PC-3 (cell line): ENCODE data around the gene SLC32A1. TPM values are rescaled to one million over a fixed set of nuclear protein-coding genes. Genes with fewer than 3 reads are reported as not detected.

Experiments used
- ATAC-seq: fragments of 200-7000 bp; cut with Tn5 transposase; 2 replicates; pipeline ENCODE4 v1.9.1; 2020; ENCODE audit warnings: mild to moderate bottlenecking, moderate library complexity
- BruUV-seq: library from RNA; stranded (reverse); fragments of 400-500 nt; replicated peaks from 2 replicates; lab custom pipeline; 2021; lab: Mats Ljungman, UMichigan
- CTCF ChIA-PET: fragments of 300-600 bp; sonication (Branson Sonifier 250); formaldehyde crosslinking; loops from one replicate; lab custom pipeline; 2022; ENCODE audit warnings: antibody characterized with exemption; lab: Charles Lee
- POLR2A ChIA-PET: fragments of 300-600 bp; sonication (Branson Sonifier 250); formaldehyde crosslinking; loops from one replicate; lab custom pipeline; 2022; ENCODE audit warnings: antibody characterized with exemption; ENCODE audit not compliant: unreplicated experiment; lab: Charles Lee
- DNase-seq: peaks from one replicate; pipeline ENCODE4 v3.0.0-alpha.2; 2015
- H2AFZ ChIP-seq: fragments of 300-600 bp; sonication (generic); 2 replicates; pipeline ENCODE4 v1.6.0; 2016; ENCODE audit warnings: antibody characterized with exemption, low read length
- H3F3A ChIP-seq: fragments of 300-600 bp; sonication (generic); one replicate; pipeline ENCODE4 v1.6.0; 2017; ENCODE audit warnings: antibody characterized with exemption, low read length, control low read depth, mild to moderate bottlenecking; ENCODE audit not compliant: unreplicated experiment
- H3K27ac ChIP-seq: fragments of 300-600 bp; sonication (generic); 2 replicates; pipeline ENCODE4 v1.5.1; 2016; ENCODE audit warnings: mild to moderate bottlenecking, low read length
- H3K27me3 ChIP-seq: fragments of 300-600 bp; sonication (generic); 2 replicates; pipeline ENCODE4 v1.6.1; 2016; ENCODE audit warnings: low read length, mixed read lengths
- H3K36me3 ChIP-seq: fragments of 300-600 bp; sonication (generic); 2 replicates; pipeline ENCODE4 v1.6.1; 2016; ENCODE audit warnings: low read depth, mixed run types, low read length, mixed read lengths
- H3K4me1 ChIP-seq: fragments of 300-600 bp; sonication (generic); 2 replicates; pipeline ENCODE4 v1.5.1; 2016; ENCODE audit warnings: low read length; ENCODE audit not compliant: insufficient read depth
- H3K4me2 ChIP-seq: fragments of 300-600 bp; sonication (generic); 2 replicates; pipeline ENCODE4 v1.6.0; 2016; ENCODE audit warnings: low read length
- H3K4me3 ChIP-seq: fragments of 300-600 bp; sonication (generic); 2 replicates; pipeline ENCODE4 v1.5.1; 2016; ENCODE audit warnings: mild to moderate bottlenecking, low read length, mixed read lengths
- H3K79me2 ChIP-seq: fragments of 300-600 bp; sonication (generic); 2 replicates; pipeline ENCODE4 v1.6.1; 2017; ENCODE audit warnings: low read length, mixed read lengths
- H3K9ac ChIP-seq: fragments of 300-600 bp; sonication (generic); 2 replicates; pipeline ENCODE4 v1.6.0; 2016; ENCODE audit warnings: mild to moderate bottlenecking, low read length
- H3K9me2 ChIP-seq: fragments of 300-600 bp; sonication (generic); replicated peaks from 2 replicates; pipeline ENCODE4 v1.6.1; 2016; ENCODE audit warnings: mixed run types, low read length, mixed read lengths
- H3K9me3 ChIP-seq: fragments of 300-600 bp; sonication (generic); 2 replicates; pipeline ENCODE4 v1.6.1; 2016; ENCODE audit warnings: low read length, mixed read lengths
- H4K20me1 ChIP-seq: fragments of 300-600 bp; sonication (generic); 2 replicates; pipeline ENCODE4 v1.6.1; 2016; ENCODE audit warnings: low read length, mixed read lengths
- EZH2 ChIP-seq: fragments of 300-600 bp; sonication (generic); IDR thresholded peaks from one replicate; pipeline ENCODE4 v1.6.1; 2017; ENCODE audit warnings: antibody characterized with exemption, mild to moderate bottlenecking, low read length; ENCODE audit not compliant: unreplicated experiment
- EZH2phosphoT487 ChIP-seq: fragments of 300-600 bp; sonication (generic); IDR thresholded peaks from 2 replicates; pipeline ENCODE4 v1.6.1; 2018; ENCODE audit warnings: mild to moderate bottlenecking, antibody characterized with exemption, low read length, borderline replicate concordance
- intact Hi-C: fragments of 100-400 bp; cut with micrococcal nuclease; formaldehyde crosslinking; loops from 2 replicates; pipeline ENCODE4 v1.9.0; 2023
- total RNA-seq: library from RNA; depleted of rRNA; stranded (reverse); fragments of >200 nt; gene quantifications from 2 replicates; pipeline ENCODE4 v1.2.3, GENCODE V29; 2014
- TF ChIP-seq, protein P1 (sequence below): fragments of 300-600 bp; sonication (generic); conservative IDR thresholded peaks from 2 replicates; pipeline ENCODE4 v1.5.1; 2017; ENCODE audit warnings: antibody characterized with exemption, low read depth, mild to moderate bottlenecking, low read length

Gene SLC32A1
- total RNA-seq, 1 experiment from 2014 or later: not detected

- intact Hi-C loops: no loop called here
- DNase-seq: no peak
- H3K4me3 ChIP-seq: no peak overlapping the region
Measured at GRCh38 chr20:38755324-38755910, 31.1 kb downstream of the SLC32A1 start.

GRCh38 chr20:38757145-38757775 lies 33.0 kb downstream of the SLC32A1 start:
- no peaks in the 10 kb centered on the region for H3F3A ChIP-seq
- H2AFZ ChIP-seq: no peak overlapping the region
- intact Hi-C loops: no loop called here
- H3K9me2 ChIP-seq: no peaks in the 10 kb centered on the region
- ChIA-PET CTCF (no interaction called here), POLR2A (no interaction called here)
- H3K4me3 ChIP-seq: no peak overlapping the region
- H3K79me2 ChIP-seq: no peaks in the 10 kb centered on the region
- no peaks in the 10 kb centered on the region for H4K20me1 ChIP-seq
- TF ChIP-seq EZH2: no peak
- no peak for TF ChIP-seq EZH2phosphoT487
- TF ChIP-seq, protein P1, sequence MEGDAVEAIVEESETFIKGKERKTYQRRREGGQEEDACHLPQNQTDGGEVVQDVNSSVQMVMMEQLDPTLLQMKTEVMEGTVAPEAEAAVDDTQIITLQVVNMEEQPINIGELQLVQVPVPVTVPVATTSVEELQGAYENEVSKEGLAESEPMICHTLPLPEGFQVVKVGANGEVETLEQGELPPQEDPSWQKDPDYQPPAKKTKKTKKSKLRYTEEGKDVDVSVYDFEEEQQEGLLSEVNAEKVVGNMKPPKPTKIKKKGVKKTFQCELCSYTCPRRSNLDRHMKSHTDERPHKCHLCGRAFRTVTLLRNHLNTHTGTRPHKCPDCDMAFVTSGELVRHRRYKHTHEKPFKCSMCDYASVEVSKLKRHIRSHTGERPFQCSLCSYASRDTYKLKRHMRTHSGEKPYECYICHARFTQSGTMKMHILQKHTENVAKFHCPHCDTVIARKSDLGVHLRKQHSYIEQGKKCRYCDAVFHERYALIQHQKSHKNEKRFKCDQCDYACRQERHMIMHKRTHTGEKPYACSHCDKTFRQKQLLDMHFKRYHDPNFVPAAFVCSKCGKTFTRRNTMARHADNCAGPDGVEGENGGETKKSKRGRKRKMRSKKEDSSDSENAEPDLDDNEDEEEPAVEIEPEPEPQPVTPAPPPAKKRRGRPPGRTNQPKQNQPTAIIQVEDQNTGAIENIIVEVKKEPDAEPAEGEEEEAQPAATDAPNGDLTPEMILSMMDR: no peak
- no peak for ATAC-seq
- no peak overlapping the region for H3K4me2 ChIP-seq
- no peaks in the 10 kb centered on the region for H3K27me3 ChIP-seq
- H3K9ac ChIP-seq: no peak overlapping the region
- no peaks in the 10 kb centered on the region for H3K4me1 ChIP-seq
- BruUV-seq: no TSS peak
- no peak for DNase-seq
- peaks cover 36% of the 10 kb centered on the region for H3K36me3 ChIP-seq
- H3K9me3 ChIP-seq: no peaks in the 10 kb centered on the region
- H3K27ac ChIP-seq: no peak overlapping the region

More at GRCh38 chr20:38755324-38755910, 31.1 kb downstream of the SLC32A1 start:
- Histone ChIP-seq H3K9ac (no peak overlapping the region), H3K9me2 (no peaks in the 10 kb centered on the region), H3K4me2 (no peak overlapping the region), H3K79me2 (no peaks in the 10 kb centered on the region; the same call in 1 of the 2 replicates), H2AFZ (no peak overlapping the region), H3K27me3 (no peaks in the 10 kb centered on the region), H3F3A (no peaks in the 10 kb centered on the region), H3K4me1 (no peaks in the 10 kb centered on the region), H4K20me1 (no peaks in the 10 kb centered on the region), H3K9me3 (no peaks in the 10 kb centered on the region), H3K27ac (no peak overlapping the region), H3K36me3 (peaks cover 37% of the 10 kb centered on the region)
- no peak for ATAC-seq
- no TSS peak for BruUV-seq
- CTCF ChIA-PET: no interaction called here
- POLR2A ChIA-PET: interaction anchor here (0.6 kb wide), 1 partner anchor 110 kb away, joined by 3 read pairs; no protein-coding TSS in a partner anchor
- TF ChIP-seq, protein P1: no peak
- TF ChIP-seq EZH2: no peak
- TF ChIP-seq EZH2phosphoT487: no peak

DNA sequence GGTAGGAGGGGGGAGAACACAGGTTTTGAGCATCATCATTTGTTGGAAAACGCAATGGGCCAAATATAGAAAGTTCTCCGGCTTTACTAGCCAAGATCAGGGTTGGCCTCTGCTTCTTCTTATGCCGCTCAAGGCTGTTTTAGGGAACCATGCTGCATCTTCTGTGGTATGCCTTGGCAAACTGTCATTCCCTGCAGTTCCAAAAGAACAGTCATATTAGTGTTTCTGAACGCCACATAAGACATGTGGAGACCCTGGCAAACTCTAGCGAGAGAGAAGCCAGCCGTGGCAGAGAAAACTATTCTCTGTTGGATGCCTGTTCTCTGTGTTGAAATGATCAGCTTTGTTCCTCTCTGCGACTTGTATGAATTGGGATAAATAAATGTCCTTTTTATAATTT lies 34.8 kb downstream of the SLC32A1 start:
- Histone ChIP-seq H4K20me1 (no peaks in the 10 kb centered on the region), H2AFZ (no peak overlapping the region), H3F3A (no peaks in the 10 kb centered on the region), H3K4me2 (no peak overlapping the region), H3K27ac (no peak overlapping the region), H3K9ac (no peak overlapping the region), H3K27me3 (no peaks in the 10 kb centered on the region), H3K79me2 (no peaks in the 10 kb centered on the region), H3K9me2 (no peaks in the 10 kb centered on the region), H3K4me1 (peaks cover 3% of the 10 kb centered on the region), H3K9me3 (no peaks in the 10 kb centered on the region), H3K36me3 (peaks cover 24% of the 10 kb centered on the region; the same call in 1 of the 2 replicates), H3K4me3 (no peak overlapping the region)
- BruUV-seq: no TSS peak
- TF ChIP-seq EZH2phosphoT487: no peak
- TF ChIP-seq, protein P1: no peak
- TF ChIP-seq EZH2: no peak
- ATAC-seq (no peak), DNase-seq (no peak)
- intact Hi-C loops: no loop called here
- ChIA-PET POLR2A (no interaction called here), CTCF (no interaction called here)
